NCI-H2107 (cell line): ENCODE results near the gene TPSAB1.

Experiments
- DNase-seq: peaks from one replicate; lab custom pipeline; 2025; lab: John Stamatoyannopoulos, UW

Gene TPSAB1

DNA sequence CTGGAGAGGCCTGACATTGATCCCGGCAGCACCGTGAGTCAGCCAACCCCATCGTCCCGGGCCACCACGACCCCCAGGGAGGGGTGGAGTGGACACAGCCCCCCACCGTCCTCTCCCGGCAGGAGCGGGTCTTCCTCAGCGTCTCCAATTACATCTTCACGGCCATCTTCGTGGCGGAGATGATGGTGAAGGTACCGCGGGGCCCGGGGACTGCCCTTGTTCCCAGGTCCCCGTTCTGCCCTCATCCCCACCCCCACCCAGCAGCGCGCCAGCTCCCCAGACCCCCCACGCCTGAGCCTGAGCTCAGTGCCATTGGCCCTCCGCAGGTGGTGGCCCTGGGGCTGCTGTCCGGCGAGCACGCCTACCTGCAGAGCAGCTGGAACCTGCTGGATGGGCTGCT is 30.0 kb upstream of the TPSAB1 start:
- DNase-seq, result no peak

DNA sequence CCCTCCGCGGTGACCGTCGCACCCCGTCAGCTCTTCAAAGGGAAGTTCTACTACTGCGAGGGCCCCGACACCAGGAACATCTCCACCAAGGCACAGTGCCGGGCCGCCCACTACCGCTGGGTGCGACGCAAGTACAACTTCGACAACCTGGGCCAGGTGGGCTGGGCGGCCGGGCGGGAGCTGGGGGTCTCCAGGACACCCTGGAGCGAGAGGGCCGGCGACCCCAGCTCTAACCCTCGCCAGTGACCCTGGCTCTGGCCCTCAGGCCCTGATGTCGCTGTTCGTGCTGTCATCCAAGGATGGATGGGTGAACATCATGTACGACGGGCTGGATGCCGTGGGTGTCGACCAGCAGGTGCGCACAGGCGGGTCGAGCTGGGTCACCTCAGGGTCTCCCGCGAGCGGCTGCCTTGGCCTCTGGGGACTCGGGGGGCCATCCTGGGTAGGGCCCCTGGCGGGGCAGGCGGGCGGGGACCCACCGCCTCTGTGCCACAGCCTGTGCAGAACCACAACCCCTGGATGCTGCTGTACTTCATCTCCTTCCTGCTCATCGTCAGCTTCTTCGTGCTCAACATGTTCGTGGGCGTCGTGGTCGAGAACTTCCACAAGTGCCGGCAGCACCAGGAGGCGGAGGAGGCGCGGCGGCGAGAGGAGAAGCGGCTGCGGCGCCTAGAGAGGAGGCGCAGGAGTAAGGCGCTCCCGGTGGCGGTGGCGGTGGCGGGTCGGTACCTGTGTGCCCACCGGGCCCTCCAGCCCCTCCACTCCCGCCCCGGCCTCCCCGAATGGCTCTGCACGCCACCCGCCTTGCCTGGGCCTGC is 28.8 kb upstream of the TPSAB1 start:
- DNase-seq, result no peak

DNA sequence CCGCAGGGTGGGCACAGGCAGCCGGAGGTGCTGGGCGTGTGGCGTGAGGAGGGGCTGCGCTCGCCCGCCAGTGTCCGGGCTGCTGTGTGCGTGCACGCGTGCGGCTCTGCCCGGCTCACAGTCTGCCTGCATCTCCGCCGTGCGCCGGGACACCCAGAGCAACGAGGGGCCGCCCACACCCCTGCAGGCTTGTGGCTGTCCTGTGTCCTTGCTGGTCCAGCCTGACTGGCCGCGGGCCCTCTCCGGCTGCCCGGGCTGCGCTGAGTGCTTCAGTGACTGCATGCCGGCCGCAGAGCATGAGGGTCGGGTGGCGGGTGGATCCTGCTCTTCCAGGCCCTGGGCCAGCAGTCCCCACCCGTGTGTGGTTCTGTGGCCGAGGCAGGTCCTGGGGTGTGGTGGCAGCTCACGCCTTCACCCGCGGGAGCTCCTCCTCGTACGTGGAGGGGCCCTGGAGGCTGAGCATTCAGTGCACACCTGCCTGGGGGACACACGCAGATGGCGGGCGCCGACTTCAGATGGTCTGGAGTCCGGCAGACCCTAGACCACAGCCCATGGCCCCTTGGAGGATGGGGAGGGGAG is 27.8 kb upstream of the TPSAB1 start:
- DNase-seq, result no peak

DNA sequence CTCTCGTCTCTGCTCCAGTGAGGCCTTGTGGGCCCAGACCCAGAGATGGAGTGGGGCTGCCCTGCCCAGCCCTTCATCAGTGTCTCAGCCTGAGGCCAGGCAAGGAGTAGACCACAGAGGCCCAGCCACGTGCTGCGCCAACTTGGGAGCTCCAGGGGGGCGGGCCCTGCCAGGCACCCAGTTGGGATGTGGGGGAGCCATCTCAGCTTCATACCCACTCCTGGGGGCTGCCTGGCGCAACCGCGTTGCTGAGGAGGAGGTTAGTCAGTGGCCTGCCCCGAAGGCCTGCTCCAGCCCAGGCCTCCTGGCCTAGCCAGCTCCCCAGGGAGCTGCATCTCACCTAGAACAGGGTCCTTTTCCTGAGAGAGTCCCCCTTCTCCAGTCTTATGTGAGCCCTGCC is 27.3 kb upstream of the TPSAB1 start:
- no peak for DNase-seq

DNA sequence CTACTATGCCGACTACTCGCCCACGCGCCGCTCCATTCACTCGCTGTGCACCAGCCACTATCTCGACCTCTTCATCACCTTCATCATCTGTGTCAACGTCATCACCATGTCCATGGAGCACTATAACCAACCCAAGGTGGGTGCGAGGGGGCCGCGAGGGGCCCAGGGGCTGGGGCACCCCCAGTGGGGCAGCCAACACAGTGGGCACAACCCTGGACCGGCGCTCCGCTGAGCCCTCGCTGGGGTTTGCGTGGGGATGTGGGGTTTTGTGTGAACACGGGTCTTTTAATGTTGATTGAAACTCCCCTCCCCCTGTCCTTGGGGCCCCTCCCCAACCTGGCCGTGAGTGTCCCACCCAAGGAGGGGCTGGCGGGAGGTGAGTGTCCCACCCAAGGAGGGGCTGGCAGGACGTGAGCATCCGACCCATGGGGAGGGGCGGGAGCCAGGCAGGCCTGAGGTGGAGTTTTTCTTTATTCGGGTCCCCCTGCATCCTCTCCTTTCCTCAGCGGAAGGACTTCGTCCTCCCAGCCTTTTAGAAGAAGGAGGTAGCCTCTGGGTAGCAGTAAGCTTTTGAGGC is 26.6 kb upstream of the TPSAB1 start:
- DNase-seq, result no peak

DNA sequence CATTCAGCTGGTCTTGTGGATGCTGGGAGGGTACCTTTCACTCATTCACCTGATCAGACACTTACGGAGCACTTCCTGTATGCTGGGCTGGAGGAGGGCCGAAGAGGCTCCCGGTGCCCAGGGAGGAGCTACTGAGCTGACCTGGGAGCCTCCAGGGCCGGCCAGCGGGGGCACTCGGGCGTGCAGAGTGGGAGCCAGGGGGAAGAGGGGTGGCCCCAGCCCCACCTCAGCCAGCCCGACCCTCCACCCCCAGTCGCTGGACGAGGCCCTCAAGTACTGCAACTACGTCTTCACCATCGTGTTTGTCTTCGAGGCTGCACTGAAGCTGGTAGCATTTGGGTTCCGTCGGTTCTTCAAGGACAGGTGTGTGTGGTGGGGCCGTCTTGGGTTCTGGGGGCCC is 25.8 kb upstream of the TPSAB1 start:
- no peak for DNase-seq

DNA sequence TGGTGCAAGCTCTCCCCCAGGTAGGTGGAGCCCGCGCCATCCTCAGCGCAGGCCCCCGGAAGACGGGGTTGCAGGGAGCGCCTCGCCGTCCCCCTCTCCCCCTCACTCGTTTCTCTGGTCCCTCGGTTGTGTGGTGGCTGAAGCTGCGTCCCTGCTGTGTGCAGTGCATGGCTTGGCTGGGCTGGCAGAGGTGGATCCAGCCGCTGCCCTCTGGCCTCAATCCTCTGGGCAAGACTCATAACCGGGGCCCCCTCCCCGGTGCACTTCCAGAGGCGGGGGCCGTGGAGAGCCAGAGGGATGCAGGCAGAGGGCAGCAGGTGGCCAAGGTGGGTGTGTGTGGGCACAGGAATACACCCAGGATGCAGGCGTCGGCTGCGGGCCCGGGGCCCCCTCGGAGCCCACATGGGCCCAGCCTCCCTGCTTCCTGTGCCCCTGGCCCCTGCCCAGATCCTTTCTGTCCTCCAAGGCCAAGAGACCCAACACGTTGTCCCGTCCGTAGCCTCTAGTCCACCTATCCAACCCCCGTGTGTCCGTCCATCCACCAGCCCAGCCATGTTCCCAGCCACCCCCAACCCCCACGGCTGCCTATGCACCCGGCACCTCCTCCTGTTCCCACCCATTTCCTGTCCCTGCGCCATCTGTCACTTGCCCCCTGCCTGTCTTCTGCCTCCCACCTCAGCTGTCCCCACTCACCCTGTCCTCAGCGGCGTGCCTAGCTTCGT is 24.8 kb upstream of the TPSAB1 start:
- no peak for DNase-seq

DNA sequence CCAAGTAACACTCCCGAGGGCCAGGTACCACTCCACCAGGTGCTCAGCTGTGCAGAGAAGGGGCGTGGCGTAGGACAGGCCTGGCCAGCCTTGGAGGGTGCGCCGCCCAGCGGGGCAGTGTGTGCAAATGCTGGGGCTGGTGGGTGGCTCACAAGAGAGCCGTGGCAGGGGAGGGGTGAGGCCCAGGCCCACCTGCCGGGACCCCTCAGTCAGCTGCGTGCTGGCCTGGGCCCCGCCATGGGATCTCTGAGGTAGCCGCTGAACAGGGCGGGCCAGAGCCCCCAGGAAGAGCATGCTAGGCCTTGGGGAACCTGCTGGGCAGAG is 24.2 kb upstream of the TPSAB1 start:
- no peak for DNase-seq

DNA sequence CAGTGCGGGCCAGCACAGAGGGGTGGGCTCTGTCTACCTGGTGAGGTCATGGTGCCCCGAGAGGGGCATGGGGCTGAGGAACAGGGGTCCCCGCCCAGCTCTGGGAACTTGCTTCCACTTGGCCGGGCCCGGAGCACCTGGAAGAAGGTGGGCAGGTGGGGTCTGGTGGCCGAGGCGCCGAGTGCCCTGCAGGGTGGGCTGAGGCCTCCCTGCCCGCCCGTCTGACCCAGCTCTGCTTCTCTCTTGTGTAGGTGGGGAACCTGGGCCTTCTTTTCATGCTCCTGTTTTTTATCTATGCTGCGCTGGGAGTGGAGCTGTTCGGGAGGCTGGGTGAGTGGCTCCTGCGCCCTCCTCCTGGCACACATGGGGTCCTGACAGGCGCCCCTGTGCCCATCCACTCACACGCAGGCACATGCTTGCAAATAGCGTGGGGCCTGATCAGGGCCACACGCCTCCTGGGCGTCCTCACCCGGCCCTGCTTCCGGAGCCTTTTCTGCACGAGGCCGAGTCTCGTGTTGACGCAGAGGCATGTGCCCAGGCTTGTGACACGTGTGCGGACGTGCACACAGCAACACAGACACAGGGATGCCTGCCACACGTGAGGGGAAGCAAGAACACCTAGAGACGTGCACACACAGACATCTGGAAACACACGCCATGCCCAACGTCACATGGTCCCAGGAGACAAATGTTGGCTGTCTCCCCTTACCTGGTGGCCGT is 23.7 kb upstream of the TPSAB1 start:
- DNase-seq, result no peak

DNA sequence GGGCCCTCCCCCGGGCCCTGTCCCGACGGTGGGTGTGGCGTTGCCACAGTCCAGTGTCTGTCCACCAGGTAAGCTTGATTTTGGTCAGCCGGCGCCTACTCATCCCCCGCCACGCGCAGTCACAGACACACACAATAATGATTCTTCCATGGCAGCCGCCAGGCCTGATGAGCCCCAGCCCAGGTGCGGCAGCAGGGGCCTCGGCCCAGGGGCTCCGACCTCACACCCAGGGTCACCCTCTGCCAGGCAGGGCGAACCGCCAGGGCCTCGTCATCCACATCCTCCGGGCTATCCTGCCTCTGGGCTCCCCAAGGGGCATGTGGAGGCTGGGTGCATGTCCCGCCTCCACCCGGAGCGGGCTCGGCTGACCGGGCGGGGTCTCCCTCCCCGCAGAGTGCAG is 23.0 kb upstream of the TPSAB1 start:
- DNase-seq, result no peak

DNA sequence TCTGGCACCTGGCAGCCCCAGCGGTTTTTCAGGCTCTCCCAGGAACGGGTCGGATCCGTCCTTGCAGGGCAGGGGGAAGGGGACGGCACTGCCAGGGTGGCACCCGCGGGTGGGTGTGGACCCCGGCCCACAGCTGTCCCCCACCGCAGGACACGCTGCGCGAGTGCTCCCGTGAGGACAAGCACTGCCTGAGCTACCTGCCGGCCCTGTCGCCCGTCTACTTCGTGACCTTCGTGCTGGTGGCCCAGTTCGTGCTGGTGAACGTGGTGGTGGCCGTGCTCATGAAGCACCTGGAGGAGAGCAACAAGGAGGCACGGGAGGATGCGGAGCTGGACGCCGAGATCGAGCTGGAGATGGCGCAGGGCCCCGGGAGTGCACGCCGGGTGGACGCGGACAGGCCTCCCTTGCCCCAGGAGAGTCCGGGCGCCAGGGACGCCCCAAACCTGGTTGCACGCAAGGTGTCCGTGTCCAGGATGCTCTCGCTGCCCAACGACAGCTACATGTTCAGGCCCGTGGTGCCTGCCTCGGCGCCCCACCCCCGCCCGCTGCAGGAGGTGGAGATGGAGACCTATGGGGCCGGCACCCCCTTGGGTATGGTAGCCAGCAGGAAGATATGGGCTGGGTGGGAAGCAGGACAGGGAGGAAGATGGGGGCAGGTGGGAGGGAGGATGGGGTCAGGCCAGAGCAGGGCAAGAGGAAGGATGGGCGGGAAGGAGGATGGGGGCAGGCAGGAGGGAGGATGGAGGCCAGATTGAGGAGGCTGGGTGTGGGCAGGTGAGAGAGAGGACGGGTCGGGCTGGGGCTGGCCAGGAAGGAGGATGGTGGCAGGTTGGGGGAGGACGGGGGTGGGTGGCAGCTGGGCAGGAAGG is 22.2 kb upstream of the TPSAB1 start:
- DNase-seq, result no peak

DNA sequence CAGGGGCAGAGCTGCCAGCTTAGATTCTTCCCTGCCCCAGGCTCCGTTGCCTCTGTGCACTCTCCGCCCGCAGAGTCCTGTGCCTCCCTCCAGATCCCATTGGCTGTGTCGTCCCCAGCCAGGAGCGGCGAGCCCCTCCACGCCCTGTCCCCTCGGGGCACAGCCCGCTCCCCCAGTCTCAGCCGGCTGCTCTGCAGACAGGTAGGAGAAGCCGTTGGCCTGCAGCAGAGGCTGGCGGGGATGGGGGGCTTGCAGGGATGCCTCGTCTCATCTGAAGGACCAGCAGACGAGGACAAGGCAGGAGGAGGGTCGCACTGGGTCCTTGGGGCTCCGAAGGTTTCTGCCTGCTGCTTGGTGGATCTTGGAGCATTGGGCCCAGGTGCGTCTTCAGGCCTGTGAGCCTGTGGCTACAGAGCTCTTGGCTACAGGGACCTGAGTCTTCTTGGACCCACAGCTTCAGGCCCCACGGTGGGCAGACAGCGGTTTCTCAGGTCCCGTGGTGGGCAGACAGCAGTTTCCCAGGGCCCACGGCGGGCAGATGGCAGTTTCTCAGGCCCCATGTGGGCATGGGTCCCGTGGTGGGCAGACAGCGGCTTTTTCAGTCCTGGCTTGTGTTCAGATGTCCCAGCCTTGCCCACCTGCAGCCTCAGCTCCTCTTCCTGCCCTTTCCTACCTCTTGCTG is 21.4 kb upstream of the TPSAB1 start:
- no peak for DNase-seq

DNA sequence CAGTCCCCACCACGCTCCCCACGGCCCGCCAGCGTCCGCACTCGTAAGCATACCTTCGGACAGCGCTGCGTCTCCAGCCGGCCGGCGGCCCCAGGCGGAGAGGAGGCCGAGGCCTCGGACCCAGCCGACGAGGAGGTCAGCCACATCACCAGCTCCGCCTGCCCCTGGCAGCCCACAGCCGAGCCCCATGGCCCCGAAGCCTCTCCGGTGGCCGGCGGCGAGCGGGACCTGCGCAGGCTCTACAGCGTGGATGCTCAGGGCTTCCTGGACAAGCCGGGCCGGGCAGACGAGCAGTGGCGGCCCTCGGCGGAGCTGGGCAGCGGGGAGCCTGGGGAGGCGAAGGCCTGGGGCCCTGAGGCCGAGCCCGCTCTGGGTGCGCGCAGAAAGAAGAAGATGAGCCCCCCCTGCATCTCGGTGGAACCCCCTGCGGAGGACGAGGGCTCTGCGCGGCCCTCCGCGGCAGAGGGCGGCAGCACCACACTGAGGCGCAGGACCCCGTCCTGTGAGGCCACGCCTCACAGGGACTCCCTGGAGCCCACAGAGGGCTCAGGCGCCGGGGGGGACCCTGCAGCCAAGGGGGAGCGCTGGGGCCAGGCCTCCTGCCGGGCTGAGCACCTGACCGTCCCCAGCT is 20.3 kb upstream of the TPSAB1 start:
- no peak for DNase-seq

DNA sequence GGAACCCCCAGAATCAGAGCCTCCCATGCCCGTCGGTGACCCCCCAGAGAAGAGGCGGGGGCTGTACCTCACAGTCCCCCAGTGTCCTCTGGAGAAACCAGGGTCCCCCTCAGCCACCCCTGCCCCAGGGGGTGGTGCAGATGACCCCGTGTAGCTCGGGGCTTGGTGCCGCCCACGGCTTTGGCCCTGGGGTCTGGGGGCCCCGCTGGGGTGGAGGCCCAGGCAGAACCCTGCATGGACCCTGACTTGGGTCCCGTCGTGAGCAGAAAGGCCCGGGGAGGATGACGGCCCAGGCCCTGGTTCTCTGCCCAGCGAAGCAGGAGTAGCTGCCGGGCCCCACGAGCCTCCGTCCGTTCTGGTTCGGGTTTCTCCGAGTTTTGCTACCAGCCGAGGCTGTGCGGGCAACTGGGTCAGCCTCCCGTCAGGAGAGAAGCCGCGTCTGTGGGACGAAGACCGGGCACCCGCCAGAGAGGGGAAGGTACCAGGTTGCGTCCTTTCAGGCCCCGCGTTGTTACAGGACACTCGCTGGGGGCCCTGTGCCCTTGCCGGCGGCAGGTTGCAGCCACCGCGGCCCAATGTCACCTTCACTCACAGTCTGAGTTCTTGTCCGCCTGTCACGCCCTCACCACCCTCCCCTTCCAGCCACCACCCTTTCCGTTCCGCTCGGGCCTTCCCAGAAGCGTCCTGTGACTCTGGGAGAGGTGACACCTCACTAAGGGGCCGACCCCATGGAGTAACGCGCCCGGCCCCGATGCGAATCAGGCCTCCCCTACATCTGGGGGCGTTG is 19.5 kb upstream of the TPSAB1 start:
- no peak for DNase-seq

DNA sequence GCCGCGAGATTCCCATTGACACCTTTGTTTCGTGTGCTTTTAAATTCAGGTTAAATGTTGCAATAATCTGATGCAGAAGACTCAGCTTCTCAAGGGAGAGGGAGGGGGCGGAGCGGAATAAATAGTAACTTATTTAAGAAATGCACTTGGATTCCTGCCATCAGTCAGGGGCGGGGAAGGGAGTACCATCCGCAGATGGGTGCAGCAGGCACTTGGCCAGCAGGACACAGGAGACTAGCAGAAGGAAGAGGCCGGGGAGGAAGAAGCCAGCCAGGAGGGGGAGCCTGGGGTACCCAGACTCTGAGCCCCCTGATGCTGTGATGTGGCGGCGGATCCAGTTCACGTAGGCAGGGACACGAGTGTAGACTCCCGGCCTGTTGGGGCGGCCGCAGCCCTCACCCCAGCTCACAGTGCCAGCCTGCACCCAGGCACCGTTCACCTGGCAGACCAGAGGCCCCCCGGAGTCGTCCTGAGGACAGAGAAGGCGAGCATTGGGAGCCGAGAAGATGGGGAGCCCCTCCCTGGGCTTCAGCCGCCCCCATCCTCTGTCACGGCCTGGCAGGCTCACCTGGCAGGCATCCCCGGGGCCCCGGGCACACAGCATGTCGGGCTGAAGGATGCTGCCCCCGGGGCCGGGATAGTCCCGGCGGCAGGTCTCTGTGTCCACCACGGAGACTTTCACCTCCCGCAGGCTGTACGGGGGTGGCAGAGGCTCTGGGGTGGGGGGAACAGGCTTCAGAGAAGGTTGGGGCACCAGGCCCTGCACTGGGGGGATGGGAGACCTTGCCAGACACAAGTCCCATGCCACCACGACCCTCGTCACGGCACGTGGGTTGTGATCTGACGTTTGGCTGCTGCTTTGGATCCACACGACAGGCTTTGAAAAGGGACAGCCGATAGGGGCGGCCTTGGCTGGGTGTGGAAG is 18.6 kb upstream of the TPSAB1 start:
- DNase-seq, result no peak

DNA sequence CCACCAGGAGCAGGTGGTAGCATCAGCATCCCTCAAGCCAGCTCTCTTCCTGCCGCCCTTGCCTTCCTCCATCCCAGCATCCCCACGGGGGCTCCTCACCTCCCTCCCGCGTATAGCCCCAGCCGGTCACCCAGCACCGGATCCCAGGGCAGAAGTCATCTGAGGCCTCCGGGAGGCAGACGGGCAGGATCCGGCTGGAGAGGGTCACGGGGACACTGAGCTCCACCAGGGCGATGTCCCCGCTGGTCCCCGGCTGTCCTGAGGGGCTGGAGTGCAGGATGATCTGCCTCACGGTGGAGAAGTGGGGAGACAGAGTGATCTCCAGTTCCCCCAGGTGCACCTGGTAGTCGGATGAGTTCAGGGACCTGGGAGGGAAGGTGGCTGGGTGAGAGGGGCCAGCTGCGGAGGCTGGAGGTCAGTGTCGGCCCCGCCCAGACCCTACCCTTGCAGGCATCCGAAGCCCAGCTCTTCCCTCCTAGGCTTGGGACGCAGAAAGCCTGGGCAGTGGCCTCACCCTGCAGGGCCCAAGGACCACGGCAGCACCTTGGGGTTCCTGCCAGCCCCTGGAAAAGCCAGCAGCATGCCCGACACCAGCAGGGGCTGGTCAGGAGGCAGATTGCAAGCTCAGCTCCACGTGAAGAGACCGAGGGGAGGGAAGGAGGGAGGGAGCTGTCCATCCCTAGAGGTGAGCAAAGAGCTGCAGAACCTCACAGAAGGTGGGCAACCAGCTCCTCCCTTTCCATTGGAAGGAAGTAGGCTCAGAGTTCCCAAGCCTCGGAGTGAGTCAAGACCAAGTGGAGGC is 17.8 kb upstream of the TPSAB1 start:
- DNase-seq, result no peak

DNA sequence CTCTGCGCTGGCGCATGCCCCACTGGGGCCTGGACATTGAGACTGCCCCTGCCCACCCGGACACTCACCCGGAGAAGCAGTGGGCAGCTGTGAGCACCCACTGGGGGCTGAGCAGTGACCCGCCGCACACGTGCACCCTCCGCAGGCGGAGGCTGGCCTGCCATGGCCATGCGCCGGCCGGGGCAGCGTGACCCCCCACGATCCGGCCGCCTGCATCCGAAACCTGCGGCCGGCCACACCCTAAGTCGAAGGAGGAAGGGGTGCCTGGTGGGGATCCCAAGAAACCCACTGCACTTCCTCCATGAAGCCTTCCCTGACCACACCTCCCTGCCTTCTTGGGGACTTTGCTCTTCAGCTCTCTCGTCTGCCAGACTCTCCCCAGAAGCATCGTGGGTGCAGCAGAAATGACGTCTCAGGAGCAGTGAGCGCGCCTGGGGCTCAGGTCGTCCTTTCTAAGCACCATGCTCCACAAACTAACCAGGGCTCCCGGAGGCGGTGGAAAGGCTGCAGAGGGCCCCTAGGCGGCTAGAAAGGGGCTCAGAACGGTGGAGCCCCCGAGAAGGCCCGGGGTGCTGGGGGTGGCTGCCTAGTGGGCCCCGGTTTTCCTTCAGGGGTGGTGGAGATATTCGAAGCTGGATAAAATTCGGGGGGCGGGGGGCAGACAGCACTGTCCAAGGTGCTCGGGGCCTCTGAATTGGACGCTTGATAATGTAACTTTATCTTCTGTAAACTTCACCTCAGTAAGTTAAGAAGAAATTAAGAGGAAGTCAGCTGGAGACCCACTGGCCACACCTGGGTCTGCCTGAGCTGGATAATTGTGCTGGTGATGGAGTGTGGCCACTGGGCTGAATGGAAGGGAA is 16.9 kb upstream of the TPSAB1 start:
- no peak for DNase-seq
